Limb (tissue), 2 donors: ENCODE results near the gene NBL1.

Experiments
- DNase-seq, 2 donors: peaks; one replicate each; pipeline ENCODE4 v3.0.0-alpha.2; 2016; ENCODE audit errors: extremely low spot score in 2 of 2

The NBL1 gene

GRCh38 chr1:19645411-19646251 is 1.5 kb downstream of the NBL1 start:
- no peak for DNase-seq

DNA sequence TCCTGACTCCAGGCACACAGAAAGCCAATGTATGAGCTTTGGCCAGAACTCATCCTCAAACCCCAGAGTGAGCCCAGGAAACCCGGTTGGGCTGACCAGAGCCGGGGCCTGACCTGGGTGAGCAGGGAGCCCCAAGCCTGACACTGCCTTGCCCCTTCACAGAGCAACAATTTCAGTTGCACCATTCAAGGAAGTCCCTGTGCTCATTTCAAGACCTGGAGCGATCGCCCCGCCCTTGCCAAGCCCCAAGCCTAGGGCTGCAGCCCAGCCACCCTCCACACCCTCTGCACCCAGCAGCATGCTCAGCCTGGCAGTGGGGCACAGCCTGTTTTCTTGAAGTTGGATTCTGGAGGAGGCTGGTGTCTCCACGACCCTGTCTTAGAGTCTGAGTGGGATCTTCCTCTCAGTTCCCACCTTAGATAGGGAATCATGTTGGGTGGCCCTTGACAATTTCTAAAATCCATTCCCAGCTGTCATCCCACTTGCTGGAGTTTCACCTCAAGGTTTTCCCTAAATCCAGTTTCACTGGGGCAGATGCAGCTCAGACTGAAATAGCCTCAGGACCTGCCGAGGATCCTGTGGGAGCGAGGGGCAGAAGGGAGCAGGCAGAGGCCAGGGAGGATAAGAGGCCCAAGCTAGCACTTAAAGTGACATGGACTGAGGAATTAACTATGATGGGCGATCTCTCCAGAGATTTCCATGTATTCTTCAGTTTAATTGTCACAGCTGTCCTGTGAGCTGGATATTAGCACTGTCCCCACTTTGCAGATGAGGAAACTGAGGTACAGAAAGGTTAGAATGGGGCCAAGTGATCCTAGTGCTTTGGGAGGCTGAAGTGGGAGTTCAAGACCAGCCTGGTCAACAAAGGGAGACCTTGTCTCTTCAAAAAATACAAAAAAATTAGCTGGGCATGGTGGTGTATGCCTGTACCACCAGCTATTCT is 2.5 kb downstream of the NBL1 start:
- no peak for DNase-seq

DNA sequence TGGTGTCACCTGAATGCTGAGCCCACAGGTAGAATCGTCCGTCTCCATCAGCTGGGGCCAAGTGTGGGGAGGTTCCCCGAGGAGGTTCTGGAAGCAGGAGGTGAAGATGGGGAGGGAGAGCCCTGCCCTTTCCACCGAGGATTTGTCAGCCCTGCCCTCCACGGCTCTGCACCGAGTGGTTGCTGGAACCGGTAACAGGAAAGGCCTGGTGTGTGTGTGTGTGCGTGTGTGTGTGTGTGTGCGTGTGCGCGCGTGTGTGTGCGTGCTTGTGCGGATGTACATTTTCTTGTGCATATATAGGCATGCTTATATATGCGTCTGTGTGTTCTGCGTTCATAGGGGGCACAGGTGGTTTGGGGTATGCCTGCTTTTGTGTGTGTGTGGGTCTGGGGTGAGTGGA is 3.5 kb downstream of the NBL1 start:
- no peak for DNase-seq

DNA sequence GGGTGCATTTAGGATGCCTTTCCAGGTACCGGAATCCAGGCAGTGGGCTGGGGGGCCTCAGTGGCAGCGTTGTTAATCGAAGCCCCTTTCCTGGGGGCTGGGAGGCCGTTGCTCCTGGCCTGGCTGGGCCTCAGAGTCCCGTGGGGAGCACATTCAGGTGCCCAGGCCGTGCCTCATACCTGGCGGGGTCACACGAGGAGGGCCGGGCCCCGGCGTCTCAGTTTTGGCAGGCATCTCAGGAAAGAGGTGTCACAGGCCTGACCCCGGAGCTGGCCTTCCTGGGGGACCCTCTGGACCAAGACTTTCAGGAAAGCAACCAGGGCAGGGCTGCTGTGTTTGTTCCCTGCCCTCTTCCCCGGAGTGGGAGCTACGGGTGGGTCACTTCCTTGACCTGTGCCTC is 4.1 kb downstream of the NBL1 start:
- DNase-seq = no peak

GRCh38 chr1:19648689-19649088 is 4.6 kb downstream of the NBL1 start:
- DNase-seq = no peak

DNA sequence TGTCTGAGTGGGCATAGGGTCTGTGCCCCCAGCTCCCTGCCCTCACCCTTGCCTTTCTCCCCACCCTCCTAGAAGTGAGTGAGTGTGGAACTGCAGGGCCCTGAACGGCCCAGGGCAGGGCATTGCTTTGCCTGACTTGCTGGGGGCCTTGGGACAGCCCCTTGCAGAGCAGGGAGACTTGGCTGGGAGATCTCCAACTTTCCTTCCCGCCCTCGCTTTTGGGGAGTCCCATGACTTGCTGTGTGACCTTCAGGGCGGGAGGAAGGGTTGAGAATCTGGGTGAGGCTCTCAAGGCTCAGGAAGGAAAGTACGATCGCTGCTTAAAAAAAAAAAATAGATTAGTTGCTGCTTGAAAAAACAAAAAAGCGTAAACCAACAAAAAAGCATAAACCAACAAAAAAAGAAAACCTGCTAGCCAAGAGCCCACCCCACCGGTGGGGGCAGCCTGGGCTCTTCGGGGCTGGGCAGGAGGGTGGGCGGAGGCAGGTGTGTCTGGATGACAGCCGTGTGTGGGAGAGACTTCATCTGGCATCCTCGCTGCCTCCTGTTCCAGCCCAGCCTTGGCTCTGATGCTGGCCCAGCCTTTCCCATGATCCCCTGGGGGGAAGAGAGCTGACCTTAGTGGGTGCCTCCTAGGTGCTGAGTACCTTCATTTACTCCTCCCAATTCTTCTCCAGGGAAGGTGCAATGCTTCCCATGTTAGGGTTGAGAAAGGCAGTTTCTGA is 6.5 kb downstream of the NBL1 start:
- no peak for DNase-seq

DNA sequence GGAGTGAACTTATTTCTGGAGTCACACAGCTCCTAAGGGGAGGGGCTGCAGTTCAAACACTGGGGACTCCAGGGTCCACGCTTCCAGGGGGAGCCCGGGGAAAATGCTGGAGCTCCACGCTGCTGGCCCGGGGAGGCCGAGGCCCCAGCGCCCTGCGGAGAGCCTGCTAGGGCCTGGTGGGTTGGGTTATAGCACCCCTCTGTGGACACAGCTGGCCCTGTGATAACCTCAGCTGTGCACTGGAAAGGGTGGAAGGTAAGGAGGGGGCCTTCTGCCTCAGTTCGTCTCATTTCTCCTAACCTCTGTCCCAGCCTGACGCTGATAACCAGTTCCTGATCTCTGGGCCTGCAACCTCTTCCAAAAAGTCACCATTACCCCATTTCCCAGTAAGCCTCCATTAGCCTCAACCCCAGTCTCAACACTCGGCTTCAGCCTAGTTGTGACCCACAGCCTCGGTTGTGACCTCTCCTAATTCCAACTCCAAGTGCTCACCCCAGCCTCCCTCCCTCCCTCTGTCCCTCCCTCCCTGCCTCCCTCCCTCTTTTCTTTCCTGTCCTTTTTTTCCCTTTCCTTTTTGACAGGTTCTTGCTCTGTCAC is 7.1 kb downstream of the NBL1 start:
- DNase-seq = peak in 1 of 2 donors; percentile 73

DNA sequence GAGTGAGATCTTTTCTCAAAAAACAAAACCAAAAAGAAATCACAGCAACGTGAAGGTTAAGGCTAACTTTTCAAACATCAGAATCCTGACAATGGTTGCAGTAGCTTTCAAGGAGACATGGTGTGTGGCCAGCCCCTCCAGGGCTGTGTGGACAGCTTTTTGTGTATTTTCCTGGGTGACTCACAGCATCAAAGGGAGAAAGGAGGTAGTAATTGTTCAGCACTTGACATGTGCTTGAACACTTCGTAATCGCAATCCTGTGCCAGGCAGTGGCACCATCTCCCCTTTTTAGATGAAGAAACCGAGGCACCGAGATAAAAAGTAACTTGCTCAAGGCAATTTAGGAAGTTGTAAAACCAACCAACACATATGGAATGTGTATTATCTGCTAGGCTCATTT is 10.3 kb downstream of the NBL1 start:
- no peak for DNase-seq

DNA sequence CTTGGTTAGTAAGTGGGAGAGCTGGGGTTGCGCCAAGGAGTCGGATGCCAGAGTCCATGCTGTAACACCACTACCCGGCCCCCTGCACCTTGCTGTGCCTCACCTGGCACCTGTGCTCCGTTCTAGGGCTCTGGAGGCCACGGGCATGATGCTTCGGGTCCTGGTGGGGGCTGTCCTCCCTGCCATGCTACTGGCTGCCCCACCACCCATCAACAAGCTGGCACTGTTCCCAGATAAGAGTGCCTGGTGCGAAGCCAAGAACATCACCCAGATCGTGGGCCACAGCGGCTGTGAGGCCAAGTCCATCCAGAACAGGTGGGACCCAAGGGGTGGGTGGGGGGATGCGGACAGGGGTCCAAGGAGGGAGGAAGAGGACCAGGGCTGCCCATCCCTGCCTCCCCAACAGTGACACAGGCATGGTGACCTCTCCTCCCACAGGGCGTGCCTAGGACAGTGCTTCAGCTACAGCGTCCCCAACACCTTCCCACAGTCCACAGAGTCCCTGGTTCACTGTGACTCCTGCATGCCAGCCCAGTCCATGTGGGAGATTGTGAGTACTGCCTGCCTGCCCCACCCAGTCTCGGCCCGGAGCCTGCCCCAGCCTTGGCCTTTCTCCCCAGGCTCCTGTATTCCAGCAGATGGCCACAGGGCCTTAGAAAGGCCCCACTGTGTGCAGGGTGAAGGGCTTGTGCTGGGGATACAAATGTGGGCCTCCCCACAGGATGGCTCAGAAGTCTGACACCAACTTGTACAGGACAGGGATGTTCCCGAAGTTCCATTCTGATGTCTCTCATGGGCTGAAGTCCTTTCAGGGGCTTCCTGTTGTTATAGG is 11.0 kb downstream of the NBL1 start:
- no peak for DNase-seq

- peak in 1 of 2 donors; percentile 12 for DNase-seq
Observed at GRCh38 chr1:19655718-19656080, 11.6 kb downstream of the NBL1 start.

DNA sequence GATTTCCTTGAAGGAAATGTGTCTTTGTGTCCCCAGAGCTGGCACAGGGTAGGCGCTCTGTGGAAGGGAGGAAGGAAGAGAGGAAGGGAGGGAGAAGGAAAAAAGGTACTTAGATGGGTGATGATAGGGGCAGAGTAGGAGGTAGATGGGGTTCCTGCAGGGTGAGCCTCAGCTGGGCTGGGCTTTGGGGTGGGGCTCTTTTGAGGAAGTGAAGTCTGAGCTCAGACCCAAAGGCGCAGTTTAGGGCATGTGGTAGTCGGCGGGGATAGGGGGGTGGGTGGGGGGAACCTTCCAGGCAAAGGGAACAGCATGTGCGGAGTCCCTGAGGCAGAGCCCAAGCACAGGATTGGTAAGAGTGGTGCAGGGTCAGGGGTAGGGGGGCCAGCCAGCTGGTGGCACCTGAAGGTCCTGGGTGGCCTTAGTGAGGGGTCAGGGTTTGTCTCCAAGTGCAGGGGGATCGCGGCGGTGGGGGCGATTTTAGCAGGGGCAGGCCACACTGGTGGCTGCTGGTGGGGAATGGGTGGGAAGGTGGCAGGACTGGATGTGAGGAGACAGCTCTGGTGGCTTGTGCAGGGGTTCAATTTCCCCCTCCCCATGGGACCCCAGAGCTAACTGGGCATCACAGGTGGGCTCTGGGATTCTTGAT is 12.1 kb downstream of the NBL1 start:
- DNase-seq = peak in 1 of 2 donors; percentile 22

GRCh38 chr1:19656780-19657466 is 12.8 kb downstream of the NBL1 start:
- no peak for DNase-seq

- DNase-seq = no peak
Observed at GRCh38 chr1:19657511-19657910, 13.4 kb downstream of the NBL1 start.

GRCh38 chr1:19658186-19658585 is 14.1 kb downstream of the NBL1 start:
- DNase-seq = no peak

DNA sequence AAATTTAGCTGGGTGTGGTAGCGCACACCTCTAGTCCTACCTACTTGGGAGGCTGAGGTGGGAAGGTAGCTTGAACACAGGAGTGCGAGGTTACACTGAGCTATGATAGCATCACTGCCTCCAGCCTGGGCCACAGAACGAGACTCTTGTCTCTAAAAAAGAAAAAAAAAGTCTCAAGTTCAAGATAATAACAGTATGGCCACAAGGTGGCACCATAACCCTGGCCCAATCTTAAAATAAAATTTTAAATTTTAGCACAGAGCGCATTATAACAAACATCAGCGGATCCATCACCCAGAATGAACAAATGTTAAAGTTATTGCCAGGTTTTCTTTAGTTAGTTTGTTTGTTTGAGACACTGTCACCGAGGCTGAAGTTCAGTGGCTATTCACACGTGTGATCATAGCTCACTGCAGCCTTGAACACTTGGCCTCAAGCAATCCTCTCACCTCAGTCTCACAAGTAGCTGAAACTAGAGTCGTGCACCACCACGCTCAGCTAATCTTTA is 17.7 kb downstream of the NBL1 start:
- DNase-seq = no peak

- DNase-seq = no peak
Observed at GRCh38 chr1:19662313-19662712, 18.2 kb downstream of the NBL1 start.

- no peak for DNase-seq
Observed at GRCh38 chr1:19664453-19665185, 20.5 kb downstream of the NBL1 start, which contains the start of gene HTR6. HTR6 (plus strand) TSS chr1:19664875; CDS start chr1:19665754, 879 bp downstream.

DNA sequence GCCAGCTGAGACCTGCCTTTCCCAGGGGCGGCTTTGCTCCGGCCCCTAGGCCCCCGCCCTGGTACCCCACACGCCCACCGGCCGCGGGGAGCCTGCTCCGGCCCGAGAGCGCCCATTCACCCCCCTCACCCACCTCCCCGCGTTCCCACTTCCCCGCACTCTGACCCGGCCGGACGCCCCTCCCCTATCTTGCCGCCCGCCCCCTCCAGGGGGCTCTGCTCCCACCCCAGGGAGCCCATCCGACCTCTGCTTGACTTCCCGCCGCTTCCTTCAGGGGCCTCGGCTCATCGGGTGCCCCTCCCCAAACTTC is 21.0 kb downstream of the NBL1 start:
- no peak for DNase-seq
